ENCODE data around the gene CDC14B.

GRCh38 chr9:96621618-96622017 is 2.0 kb upstream of the CDC14B start:
- TF ChIP-seq CTCF (IDR thresholded peaks at IDR 0.05) (no peak), POLR2A (IDR thresholded peaks at IDR 0.05) (no peak)

All from lower leg skin (tissue), 3 donors.